MM.1S (cell line): Measurements from ENCODE around the gene LAD1.

ENCODE experiments used
- EZH2phosphoT487 ChIP-seq: fragments of 300-600 bp; sonication (generic); IDR thresholded peaks from 2 replicates; pipeline ENCODE4 v1.6.1; 2018; ENCODE audit warnings: antibody characterized with exemption, low read length
- TF ChIP-seq, protein P1 (sequence below): fragments of 300-600 bp; sonication (generic); IDR thresholded peaks from 2 replicates; pipeline ENCODE4 v1.5.1; 2016; ENCODE audit warnings: antibody characterized with exemption, low read length, mixed read lengths

DNA sequence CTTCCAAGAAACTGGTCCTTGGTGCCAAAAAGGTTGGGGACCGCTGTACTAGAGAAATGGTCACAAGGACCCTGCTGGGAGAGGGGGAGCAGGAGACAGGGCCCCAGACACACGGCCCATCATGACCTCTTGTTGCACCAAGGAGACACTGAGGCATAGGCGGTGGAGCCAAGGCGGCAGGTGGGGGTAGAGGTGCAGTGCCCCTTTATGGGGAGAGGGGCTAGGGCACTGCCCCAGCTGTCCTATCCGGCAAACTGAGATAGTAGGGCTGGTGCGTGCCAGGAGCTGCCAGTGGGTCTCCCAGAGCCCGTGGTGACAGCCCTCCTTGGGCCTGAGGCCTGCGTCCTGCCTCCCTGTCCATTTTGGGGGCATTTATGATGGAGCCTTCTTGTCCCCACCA lies 41.9 kb downstream of the LAD1 start:
- TF ChIP-seq, protein P1, sequence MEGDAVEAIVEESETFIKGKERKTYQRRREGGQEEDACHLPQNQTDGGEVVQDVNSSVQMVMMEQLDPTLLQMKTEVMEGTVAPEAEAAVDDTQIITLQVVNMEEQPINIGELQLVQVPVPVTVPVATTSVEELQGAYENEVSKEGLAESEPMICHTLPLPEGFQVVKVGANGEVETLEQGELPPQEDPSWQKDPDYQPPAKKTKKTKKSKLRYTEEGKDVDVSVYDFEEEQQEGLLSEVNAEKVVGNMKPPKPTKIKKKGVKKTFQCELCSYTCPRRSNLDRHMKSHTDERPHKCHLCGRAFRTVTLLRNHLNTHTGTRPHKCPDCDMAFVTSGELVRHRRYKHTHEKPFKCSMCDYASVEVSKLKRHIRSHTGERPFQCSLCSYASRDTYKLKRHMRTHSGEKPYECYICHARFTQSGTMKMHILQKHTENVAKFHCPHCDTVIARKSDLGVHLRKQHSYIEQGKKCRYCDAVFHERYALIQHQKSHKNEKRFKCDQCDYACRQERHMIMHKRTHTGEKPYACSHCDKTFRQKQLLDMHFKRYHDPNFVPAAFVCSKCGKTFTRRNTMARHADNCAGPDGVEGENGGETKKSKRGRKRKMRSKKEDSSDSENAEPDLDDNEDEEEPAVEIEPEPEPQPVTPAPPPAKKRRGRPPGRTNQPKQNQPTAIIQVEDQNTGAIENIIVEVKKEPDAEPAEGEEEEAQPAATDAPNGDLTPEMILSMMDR = no peak
- TF ChIP-seq EZH2phosphoT487 = no peak
